ENCODE results near the gene BCAP29. TPM values are rescaled to one million over a fixed set of nuclear protein-coding genes. Genes with fewer than 3 reads are reported as not detected.
A peak's percentile ranks its signal among the peaks of the same experiment; 100 is the strongest.

The BCAP29 gene
- total RNA-seq, 1 donor from 2014 or later = 50.6 TPM

DNA sequence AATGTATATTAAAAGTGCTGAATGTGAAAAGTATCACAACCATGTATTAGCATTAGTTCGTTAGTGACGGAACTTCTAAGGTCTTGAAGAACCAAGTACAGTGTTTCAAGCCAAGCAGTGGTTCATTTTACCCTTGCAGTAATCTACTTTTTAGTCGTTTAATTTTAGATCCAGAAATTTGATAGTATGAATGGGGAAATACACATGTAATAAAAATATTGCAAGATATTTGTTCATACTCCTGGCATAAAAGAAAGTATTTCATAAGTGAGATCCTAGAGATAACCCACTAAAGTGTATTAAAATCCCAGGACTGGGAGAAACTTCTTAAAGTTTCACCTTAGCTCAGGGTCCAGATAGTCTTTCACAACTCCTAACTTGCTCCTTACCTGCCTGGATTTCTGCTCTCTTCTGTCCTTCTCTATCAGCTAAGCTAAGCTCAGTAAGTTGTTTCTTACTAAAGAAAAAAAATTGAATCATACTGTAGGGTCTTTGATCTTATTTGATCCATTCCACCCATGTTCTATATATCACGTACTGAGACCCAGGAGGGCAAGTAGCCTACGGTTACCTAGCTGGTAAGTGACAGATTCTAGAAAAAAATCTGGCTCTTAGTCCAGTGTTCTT, 1.5 kb downstream of the BCAP29 start:
- DNase-seq (ENCODE audit: low spot score) = no peak

GRCh38 chr7:107582875-107583274, 2.8 kb downstream of the BCAP29 start:
- no peak for DNase-seq (ENCODE audit: low spot score)

GRCh38 chr7:107584716-107585115, 4.7 kb downstream of the BCAP29 start:
- no peak for DNase-seq (ENCODE audit: low spot score)

GRCh38 chr7:107588529-107589130, 8.6 kb downstream of the BCAP29 start:
- no peak for DNase-seq (ENCODE audit: low spot score)

DNA sequence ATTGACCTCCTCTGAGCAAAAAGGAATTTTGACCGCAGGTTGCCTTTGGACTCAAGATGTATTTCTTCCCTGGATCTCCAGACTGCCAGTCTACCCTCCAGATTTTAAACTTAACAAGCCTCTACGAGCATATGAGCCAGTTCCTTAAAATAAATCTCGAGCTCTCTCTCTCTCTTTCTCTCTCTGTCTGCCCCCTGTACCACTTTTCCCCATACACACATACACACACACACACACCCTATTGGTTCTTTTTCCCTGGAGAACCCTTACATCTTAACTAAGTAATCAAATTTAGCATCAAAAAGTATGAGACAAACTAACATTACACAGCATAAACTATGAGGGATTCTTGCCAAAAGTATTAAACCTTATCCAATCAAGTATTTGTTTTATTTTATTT, 11.4 kb downstream of the BCAP29 start:
- DNase-seq (ENCODE audit: low spot score) = peak; percentile 32

GRCh38 chr7:107592361-107593024, 12.4 kb downstream of the BCAP29 start:
- peak; percentile 26 for DNase-seq (ENCODE audit: low spot score)

DNA sequence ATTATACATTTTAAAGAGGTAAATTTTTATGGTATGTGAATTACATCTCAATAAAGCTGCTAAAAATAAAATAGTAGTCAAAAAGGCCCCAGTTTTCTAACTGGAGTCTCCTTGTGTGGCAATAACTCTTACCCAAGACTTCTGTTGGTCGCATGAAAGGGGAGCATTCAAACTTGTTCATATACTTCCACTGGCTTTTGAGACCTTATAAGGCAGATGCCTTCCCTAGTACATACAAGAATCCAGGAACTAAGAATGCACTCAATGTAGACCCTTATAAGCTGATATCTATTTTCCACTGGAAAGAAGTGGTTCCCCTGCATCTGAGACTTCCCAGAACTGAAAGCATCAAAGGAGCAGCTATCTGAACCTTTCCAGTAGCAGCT, 13.0 kb downstream of the BCAP29 start:
- DNase-seq (ENCODE audit: low spot score) = no peak

GRCh38 chr7:107594961-107595737, 15.1 kb downstream of the BCAP29 start:
- peak; percentile 48 for DNase-seq (ENCODE audit: low spot score)

DNA sequence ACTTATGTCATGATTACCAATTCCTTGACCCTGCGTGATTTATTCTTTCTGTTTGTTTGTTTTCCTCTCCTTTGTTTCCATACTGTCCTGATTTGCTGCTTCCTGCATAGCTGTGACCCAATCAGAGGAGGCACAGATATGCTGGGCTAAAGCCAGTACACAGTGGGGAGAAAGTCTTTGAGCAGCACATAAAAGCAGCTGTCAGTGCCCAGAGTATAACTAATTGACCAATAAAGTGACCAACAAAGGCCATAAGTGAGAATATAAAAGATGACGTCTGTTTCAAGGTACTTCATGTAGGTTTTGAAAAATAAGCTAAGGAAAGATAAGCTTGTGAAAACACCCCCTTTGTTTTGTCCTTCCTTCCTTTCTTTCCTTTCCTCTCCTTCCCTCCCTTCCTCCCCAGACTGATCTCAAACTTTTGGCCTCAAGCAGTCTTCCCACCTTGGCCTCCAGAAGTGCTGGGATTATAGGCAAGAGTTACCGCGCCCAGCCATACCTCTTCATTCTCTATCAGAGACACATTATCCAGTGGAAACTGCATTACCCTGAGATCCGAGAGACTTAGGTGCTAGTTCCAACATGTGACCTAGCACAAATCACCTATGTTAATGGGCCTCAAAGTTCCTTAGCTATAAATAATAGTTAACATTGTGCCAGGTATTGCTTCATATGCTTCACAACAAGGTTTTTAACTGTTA, 17.0 kb downstream of the BCAP29 start:
- DNase-seq (ENCODE audit: low spot score) = no peak

- no peak for DNase-seq (ENCODE audit: low spot score)
These were observed 17.5 kb downstream of the BCAP29 start for GRCh38 chr7:107597582-107597916.

DNA sequence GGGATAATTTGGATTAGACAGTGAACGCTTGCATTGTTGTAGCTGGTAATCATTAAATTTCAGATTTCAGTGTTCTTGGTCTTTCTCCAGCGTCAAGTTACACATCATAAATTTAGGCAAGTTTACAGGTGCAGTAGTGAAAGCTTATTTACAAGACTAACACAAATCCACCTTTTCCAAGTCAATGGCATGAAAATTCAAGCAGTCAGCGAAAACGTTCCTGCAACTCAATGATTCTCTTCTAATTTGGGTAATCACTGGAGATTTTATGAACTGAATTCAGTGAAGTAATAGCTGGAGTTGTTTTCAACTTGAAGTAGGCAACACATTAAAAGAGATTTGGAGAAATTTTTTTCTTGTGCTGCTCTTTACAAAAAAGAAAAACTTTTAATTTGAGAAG, 17.9 kb downstream of the BCAP29 start:
- DNase-seq (ENCODE audit: low spot score) = no peak

DNA sequence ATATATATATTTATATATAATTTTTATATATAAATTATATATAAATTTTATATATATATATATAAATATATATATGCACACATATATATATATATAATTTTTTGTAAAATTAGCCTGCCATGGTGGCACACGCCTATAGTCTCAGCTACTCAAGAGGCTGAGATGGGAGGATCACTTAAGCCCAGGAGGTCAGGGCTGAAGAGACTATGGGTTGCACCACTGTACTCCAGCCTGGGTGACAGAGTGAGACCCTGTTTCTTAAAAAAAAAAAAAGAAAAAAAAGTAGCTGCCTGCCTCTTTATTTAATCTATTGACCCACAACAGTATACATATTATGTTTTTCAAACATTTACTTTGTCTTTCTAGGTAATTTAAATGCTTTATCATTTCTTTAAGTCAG, 19.2 kb downstream of the BCAP29 start:
- no peak for DNase-seq (ENCODE audit: low spot score)

GRCh38 chr7:107600816-107601215, 20.8 kb downstream of the BCAP29 start:
- DNase-seq (ENCODE audit: low spot score) = no peak

DNA sequence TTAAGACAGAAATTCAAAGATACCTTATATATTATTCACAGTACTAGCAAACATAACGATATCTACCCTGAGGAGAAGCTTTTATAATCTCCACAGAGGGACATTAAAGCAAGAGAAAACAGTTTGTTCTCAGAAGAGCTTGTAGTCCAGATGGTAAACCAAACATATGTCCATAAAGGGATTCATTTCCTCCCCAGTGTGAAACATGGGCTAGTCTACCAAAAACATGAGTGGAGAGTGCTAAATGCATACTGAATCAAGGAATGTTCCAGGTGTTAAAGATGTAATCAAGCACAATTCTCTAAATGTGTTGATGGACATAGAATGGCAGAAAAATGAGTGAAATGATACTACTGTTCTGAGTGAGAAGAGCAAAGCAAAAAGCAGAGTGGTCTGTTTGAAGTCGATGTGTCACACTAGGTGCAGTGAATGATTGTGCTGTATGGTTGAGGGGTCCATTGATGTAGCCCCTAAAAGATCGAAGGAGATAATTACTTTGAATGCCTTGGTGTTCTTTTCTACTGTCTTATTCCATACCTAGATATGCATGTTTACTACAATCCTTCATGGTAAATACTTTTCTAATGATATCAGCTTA, 25.3 kb downstream of the BCAP29 start:
- no peak for DNase-seq (ENCODE audit: low spot score)

DNA sequence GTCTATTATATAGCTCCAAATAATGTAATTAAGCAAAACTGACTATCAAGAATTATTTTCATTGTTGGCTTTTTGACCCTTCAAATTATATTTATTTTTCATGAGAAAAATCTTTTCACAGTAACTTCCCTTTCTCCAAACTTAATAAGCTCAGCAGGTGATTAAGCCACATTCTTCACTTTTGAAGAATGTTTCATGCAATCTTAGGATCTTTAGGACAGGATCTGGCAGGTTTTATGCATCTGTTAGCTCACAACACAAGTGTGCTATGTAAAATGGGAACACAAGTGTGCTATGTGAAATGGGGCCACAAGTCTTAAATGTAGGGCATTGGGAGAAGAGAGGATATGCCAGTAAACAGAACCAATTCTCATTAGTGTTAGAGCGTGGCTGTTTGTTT, 26.3 kb downstream of the BCAP29 start:
- DNase-seq (ENCODE audit: low spot score) = no peak

- DNase-seq (ENCODE audit: low spot score) = no peak
These were observed 29.8 kb downstream of the BCAP29 start for GRCh38 chr7:107609811-107610261.

- no peak for DNase-seq (ENCODE audit: low spot score)
These were observed 30.3 kb downstream of the BCAP29 start for GRCh38 chr7:107610323-107610722.

DNA sequence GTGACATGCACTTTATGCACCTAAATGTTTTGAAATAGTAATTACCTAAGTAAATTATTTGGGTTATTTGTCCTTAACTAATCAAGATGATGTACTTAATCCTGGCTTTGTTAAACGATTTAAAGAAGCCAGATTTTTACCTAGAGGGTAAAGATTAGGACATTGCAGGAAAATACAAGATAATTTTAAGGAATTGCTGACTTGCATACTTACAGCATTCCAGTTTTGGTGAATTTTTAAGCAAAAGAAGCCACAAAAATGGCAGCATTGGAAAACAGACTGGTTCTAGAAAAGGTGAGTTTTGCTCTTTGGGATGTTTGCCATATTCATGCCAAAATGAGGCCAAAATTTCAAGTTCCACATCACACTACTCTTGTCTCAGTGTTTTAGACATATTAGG, 33.4 kb downstream of the BCAP29 start:
- no peak for DNase-seq (ENCODE audit: low spot score)

DNA sequence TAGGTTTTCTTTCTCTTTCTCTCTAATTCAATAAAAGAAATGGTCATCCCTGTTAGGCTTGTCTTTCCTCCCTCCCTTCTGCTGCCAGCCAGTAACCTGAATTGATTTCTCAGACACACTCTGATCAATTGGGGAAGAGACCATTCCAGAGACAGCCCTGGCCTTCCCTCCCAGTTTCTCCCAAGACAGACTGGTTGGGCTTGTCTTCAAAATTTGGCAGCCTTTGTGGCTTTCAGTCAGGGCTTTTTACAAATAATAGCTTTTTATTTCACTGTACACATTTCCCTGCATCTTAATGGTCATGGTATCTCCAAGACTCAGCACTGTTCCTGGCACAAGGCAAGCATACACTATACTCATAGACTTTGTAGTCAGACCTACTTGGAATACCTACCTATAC, 33.9 kb downstream of the BCAP29 start:
- no peak for DNase-seq (ENCODE audit: low spot score)

GRCh38 chr7:107614425-107614824, 34.4 kb downstream of the BCAP29 start:
- DNase-seq (ENCODE audit: low spot score) = no peak

- DNase-seq (ENCODE audit: low spot score) = no peak
These were observed 36.0 kb downstream of the BCAP29 start for GRCh38 chr7:107615910-107616680.
